GM18526 (cell line): Measurements from ENCODE around the gene MSI2.

Source experiments
- POLR2A ChIP-seq: IDR thresholded peaks from 3 replicates; pipeline ENCODE4 v1.6.1; 2011; ENCODE audit not compliant: insufficient read length; ENCODE audit errors: extremely low read depth

MSI2 gene

GRCh38 chr17:57733085-57733484 is 476.8 kb downstream of the MSI2 start:
- no peak for TF ChIP-seq POLR2A
